GM23338 (cell line): ENCODE data around the gene MAP3K7CL. TPM values are rescaled to one million over a fixed set of nuclear protein-coding genes. Genes with fewer than 3 reads are reported as not detected.

Experiments
- ATAC-seq: fragments of 200-7000 bp; cut with Tn5 transposase; 3 replicates; pipeline ENCODE4 v1.9.1; 2020
- DNase-seq: peaks from one replicate; pipeline ENCODE4 v3.0.0-alpha.2; 2015; ENCODE audit warnings: low spot score
- H2AFZ ChIP-seq: fragments of 200-600 bp; sonication (generic); 2 replicates; pipeline ENCODE4 v1.8.0; 2016; ENCODE audit warnings: antibody characterized with exemption, mild to moderate bottlenecking, moderate library complexity
- H3F3A ChIP-seq: fragments of 200-600 bp; sonication (generic); replicated peaks from 2 replicates; pipeline ENCODE4 v1.8.0; 2017; ENCODE audit warnings: antibody characterized with exemption, mixed run types, low read depth
- H3K27ac ChIP-seq: fragments of 200-600 bp; sonication (generic); 2 replicates; pipeline ENCODE4 v1.6.1; 2016; ENCODE audit warnings: low read depth
- H3K27me3 ChIP-seq: fragments of 200-600 bp; sonication (generic); 2 replicates; pipeline ENCODE4 v1.8.0; 2016; ENCODE audit warnings: mild to moderate bottlenecking, mixed run types, moderate library complexity; ENCODE audit not compliant: insufficient read depth
- H3K36me3 ChIP-seq: fragments of 200-600 bp; sonication (generic); 2 replicates; pipeline ENCODE4 v1.8.0; 2016; ENCODE audit warnings: mild to moderate bottlenecking; ENCODE audit not compliant: insufficient read depth
- H3K4me1 ChIP-seq: fragments of 200-600 bp; sonication (generic); 2 replicates; pipeline ENCODE4 v1.8.0; 2016; ENCODE audit warnings: mild to moderate bottlenecking, moderate library complexity; ENCODE audit not compliant: insufficient read depth
- H3K4me2 ChIP-seq: fragments of 200-600 bp; sonication (generic); 2 replicates; pipeline ENCODE4 v1.7.1; 2017; ENCODE audit warnings: mixed run types
- H3K4me3 ChIP-seq: fragments of 200-600 bp; sonication (generic); 2 replicates; pipeline ENCODE4 v1.6.1; 2016; ENCODE audit warnings: mixed run types
- H3K79me2 ChIP-seq: fragments of 200-600 bp; sonication (generic); replicated peaks from 2 replicates; pipeline ENCODE4 v1.8.0; 2017; ENCODE audit warnings: mild to moderate bottlenecking; ENCODE audit not compliant: insufficient read depth
- H3K9me2 ChIP-seq: fragments of 200-600 bp; sonication (generic); 2 replicates; pipeline ENCODE4 v1.8.0; 2017; ENCODE audit not compliant: insufficient read depth
- H4K20me1 ChIP-seq: fragments of 200-600 bp; sonication (generic); replicated peaks from 2 replicates; pipeline ENCODE4 v1.8.0; 2017; ENCODE audit warnings: mild to moderate bottlenecking; ENCODE audit not compliant: insufficient read depth
- H3K27ac Mint-ChIP-seq: 2 replicates; pipeline ENCODE4 v1.8.0; 2020; ENCODE audit warnings: inconsistent platforms, mild to moderate bottlenecking, moderate library complexity, mixed read lengths
- H3K27me3 Mint-ChIP-seq: 3 replicates; pipeline ENCODE4 v1.8.0; 2022; ENCODE audit warnings: low read depth, mild to moderate bottlenecking, moderate library complexity, mixed read lengths, inconsistent platforms; ENCODE audit not compliant: insufficient read depth, poor library complexity
- H3K36me3 Mint-ChIP-seq: 3 replicates; pipeline ENCODE4 v1.8.0; 2021; ENCODE audit warnings: low read depth, mild to moderate bottlenecking, inconsistent platforms, moderate library complexity, mixed read lengths
- H3K4me1 Mint-ChIP-seq: 3 replicates; pipeline ENCODE4 v1.8.0; 2020; ENCODE audit warnings: mild to moderate bottlenecking, inconsistent platforms, mixed read lengths
- H3K4me3 Mint-ChIP-seq: 3 replicates; pipeline ENCODE4 v1.8.0; 2021; ENCODE audit warnings: moderate library complexity, mild to moderate bottlenecking, inconsistent platforms, mixed read lengths
- H3K9me3 Mint-ChIP-seq: 3 replicates; pipeline ENCODE4 v1.8.0; 2020; ENCODE audit warnings: moderate library complexity, mild to moderate bottlenecking, inconsistent platforms, mixed read lengths
- CREB1 ChIP-seq: fragments of 250-450 bp; sonication (Bioruptor Pico); IDR thresholded peaks from 2 replicates; pipeline ENCODE4 v1.5.0; 2020; ENCODE audit warnings: low read depth, mild to moderate bottlenecking, moderate library complexity
- ETS1 ChIP-seq: IDR thresholded peaks from 2 replicates; pipeline ENCODE4 v1.6.1; 2016; ENCODE audit warnings: antibody characterized with exemption
- EZH2 ChIP-seq: fragments of 200-600 bp; sonication (generic); IDR thresholded peaks from one replicate; pipeline ENCODE4 v1.8.0; 2017; ENCODE audit warnings: antibody characterized with exemption, mild to moderate bottlenecking, low read depth; ENCODE audit not compliant: unreplicated experiment
- EZH2phosphoT487 ChIP-seq: fragments of 200-600 bp; sonication (generic); IDR thresholded peaks from one replicate; pipeline ENCODE4 v1.8.1; 2018; ENCODE audit warnings: antibody characterized with exemption; ENCODE audit not compliant: unreplicated experiment
- JUNB ChIP-seq: IDR thresholded peaks from one replicate; pipeline ENCODE4 v1.6.1; 2016; ENCODE audit warnings: antibody characterized with exemption; ENCODE audit not compliant: unreplicated experiment
- NANOG ChIP-seq: IDR thresholded peaks from 2 replicates; pipeline ENCODE4 v1.6.1; 2016; ENCODE audit warnings: antibody characterized with exemption, borderline replicate concordance
- POLR2AphosphoS5 ChIP-seq: IDR thresholded peaks from 2 replicates; pipeline ENCODE4 v1.6.1; 2016; ENCODE audit warnings: antibody characterized with exemption, low read depth
- REST ChIP-seq: IDR thresholded peaks from one replicate; pipeline ENCODE4 v1.6.1; 2018; ENCODE audit warnings: antibody characterized with exemption; ENCODE audit not compliant: unreplicated experiment
- STAT1 ChIP-seq: IDR thresholded peaks from one replicate; pipeline ENCODE4 v1.6.1; 2016; ENCODE audit warnings: antibody characterized with exemption; ENCODE audit not compliant: unreplicated experiment
- ZNF114 ChIP-seq: fragments of 250-450 bp; sonication (Bioruptor Pico); IDR thresholded peaks from 2 replicates; pipeline ENCODE4 v1.5.0; 2020; ENCODE audit warnings: mild to moderate bottlenecking, moderate library complexity
- ZNF331 ChIP-seq: fragments of 250-450 bp; sonication (Bioruptor Pico); IDR thresholded peaks from 2 replicates; pipeline ENCODE4 v1.5.0; 2020; ENCODE audit warnings: low read depth, mild to moderate bottlenecking, moderate library complexity
- polyA plus RNA-seq: library from polyadenylated mRNA; unstranded; fragments of >200 nt; fragmentation: Nextera tagmentation; extraction: Ambion mirVana; gene quantifications from 2 replicates; pipeline ENCODE4 v1.2.1, GENCODE V29; 2016
- total RNA-seq: library from RNA; depleted of rRNA; stranded (reverse); fragments of >200 nt; shearing (Covaris generic); gene quantifications from 2 replicates; pipeline ENCODE4 v1.2.3, GENCODE V29; 2014
- TF ChIP-seq, protein P1 (sequence below), 2 experiments: fragments of 200-600 bp in 1 of 2; sonication (generic) in 1 of 2; conservative IDR thresholded peaks; 2 replicates each; pipeline versions ENCODE4 v1.5.1 to v1.6.1; 2016 to 2017; ENCODE audit warnings: antibody characterized with exemption in 2 of 2, low read depth in 2 of 2, mild to moderate bottlenecking in 2 of 2, moderate library complexity in 1 of 2
- TF ChIP-seq, protein P2 (sequence below): fragments of 250-450 bp; sonication (Bioruptor Pico); IDR thresholded peaks from 2 replicates; pipeline ENCODE4 v1.5.0; 2020; ENCODE audit warnings: mild to moderate bottlenecking, moderate library complexity

MAP3K7CL gene
- total and polyA plus RNA-seq, 2 experiments from 2014 or later, result 2.4 to 3.6 TPM

DNA sequence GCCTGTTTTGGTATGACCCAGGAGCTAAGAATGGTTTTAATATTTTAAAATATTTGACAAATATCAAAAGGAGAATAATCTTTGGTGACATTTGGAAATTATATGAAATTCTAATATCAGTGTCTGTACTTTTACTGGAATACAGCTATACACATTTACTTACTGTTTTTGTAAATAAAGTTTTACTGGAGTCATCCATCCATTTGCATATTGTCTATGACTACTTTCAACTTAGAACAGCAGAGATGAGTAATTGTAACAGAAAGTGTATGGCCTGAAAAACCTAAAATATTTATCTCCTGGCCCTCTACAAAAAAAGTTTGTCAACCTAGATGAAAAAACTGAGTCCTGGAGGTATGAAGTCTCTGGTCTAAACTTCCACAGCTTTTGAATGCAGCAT is 5.8 kb upstream of the MAP3K7CL start:
- no peaks in the 10 kb centered on the region for H3F3A ChIP-seq
- no peaks in the 10 kb centered on the region for H4K20me1 ChIP-seq
- Mint-ChIP-seq H3K4me3 (no peak overlapping the region), H3K27me3 (no peaks in the 10 kb centered on the region), H3K27ac (no peak overlapping the region), H3K4me1 (no peaks in the 10 kb centered on the region), H3K36me3 (no peaks in the 10 kb centered on the region), H3K9me3 (no peaks in the 10 kb centered on the region; the same call in 1 of the 3 replicates)
- no peaks in the 10 kb centered on the region for H3K4me1 ChIP-seq
- H2AFZ ChIP-seq, result no peak overlapping the region
- TF ChIP-seq EZH2phosphoT487 (no peak), ETS1 (no peak), JUNB (no peak), EZH2 (no peak), REST (no peak), ZNF114 (no peak), STAT1 (no peak), CREB1 (no peak), NANOG (no peak), ZNF331 (no peak), POLR2AphosphoS5 (no peak)
- TF ChIP-seq, protein P1, sequence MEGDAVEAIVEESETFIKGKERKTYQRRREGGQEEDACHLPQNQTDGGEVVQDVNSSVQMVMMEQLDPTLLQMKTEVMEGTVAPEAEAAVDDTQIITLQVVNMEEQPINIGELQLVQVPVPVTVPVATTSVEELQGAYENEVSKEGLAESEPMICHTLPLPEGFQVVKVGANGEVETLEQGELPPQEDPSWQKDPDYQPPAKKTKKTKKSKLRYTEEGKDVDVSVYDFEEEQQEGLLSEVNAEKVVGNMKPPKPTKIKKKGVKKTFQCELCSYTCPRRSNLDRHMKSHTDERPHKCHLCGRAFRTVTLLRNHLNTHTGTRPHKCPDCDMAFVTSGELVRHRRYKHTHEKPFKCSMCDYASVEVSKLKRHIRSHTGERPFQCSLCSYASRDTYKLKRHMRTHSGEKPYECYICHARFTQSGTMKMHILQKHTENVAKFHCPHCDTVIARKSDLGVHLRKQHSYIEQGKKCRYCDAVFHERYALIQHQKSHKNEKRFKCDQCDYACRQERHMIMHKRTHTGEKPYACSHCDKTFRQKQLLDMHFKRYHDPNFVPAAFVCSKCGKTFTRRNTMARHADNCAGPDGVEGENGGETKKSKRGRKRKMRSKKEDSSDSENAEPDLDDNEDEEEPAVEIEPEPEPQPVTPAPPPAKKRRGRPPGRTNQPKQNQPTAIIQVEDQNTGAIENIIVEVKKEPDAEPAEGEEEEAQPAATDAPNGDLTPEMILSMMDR (conservative IDR thresholded peaks at IDR 0.05; ENCODE audit: low read depth in 2 of 2), result no peak
- TF ChIP-seq, protein P2, sequence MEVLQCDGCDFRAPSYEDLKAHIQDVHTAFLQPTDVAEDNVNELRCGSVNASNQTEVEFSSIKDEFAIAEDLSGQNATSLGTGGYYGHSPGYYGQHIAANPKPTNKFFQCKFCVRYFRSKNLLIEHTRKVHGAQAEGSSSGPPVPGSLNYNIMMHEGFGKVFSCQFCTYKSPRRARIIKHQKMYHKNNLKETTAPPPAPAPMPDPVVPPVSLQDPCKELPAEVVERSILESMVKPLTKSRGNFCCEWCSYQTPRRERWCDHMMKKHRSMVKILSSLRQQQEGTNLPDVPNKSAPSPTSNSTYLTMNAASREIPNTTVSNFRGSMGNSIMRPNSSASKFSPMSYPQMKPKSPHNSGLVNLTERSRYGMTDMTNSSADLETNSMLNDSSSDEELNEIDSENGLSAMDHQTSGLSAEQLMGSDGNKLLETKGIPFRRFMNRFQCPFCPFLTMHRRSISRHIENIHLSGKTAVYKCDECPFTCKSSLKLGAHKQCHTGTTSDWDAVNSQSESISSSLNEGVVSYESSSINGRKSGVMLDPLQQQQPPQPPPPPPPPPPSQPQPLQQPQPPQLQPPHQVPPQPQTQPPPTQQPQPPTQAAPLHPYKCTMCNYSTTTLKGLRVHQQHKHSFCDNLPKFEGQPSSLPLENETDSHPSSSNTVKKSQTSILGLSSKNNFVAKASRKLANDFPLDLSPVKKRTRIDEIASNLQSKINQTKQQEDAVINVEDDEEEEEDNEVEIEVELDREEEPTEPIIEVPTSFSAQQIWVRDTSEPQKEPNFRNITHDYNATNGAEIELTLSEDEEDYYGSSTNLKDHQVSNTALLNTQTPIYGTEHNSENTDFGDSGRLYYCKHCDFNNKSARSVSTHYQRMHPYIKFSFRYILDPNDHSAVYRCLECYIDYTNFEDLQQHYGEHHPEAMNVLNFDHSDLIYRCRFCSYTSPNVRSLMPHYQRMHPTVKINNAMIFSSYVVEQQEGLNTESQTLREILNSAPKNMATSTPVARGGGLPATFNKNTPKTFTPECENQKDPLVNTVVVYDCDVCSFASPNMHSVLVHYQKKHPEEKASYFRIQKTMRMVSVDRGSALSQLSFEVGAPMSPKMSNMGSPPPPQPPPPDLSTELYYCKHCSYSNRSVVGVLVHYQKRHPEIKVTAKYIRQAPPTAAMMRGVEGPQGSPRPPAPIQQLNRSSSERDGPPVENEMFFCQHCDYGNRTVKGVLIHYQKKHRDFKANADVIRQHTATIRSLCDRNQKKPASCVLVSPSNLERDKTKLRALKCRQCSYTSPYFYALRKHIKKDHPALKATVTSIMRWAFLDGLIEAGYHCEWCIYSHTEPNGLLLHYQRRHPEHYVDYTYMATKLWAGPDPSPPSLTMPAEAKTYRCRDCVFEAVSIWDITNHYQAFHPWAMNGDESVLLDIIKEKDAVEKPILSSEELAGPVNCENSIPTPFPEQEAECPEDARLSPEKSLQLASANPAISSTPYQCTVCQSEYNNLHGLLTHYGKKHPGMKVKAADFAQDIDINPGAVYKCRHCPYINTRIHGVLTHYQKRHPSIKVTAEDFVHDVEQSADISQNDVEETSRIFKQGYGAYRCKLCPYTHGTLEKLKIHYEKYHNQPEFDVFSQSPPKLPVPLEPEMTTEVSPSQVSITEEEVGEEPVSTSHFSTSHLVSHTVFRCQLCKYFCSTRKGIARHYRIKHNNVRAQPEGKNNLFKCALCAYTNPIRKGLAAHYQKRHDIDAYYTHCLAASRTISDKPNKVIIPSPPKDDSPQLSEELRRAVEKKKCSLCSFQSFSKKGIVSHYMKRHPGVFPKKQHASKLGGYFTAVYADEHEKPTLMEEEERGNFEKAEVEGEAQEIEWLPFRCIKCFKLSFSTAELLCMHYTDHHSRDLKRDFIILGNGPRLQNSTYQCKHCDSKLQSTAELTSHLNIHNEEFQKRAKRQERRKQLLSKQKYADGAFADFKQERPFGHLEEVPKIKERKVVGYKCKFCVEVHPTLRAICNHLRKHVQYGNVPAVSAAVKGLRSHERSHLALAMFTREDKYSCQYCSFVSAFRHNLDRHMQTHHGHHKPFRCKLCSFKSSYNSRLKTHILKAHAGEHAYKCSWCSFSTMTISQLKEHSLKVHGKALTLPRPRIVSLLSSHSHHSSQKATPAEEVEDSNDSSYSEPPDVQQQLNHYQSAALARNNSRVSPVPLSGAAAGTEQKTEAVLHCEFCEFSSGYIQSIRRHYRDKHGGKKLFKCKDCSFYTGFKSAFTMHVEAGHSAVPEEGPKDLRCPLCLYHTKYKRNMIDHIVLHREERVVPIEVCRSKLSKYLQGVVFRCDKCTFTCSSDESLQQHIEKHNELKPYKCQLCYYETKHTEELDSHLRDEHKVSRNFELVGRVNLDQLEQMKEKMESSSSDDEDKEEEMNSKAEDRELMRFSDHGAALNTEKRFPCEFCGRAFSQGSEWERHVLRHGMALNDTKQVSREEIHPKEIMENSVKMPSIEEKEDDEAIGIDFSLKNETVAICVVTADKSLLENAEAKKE (CRISPR knock-in tag), result no peak
- no peaks in the 10 kb centered on the region for H3K36me3 ChIP-seq
- H3K79me2 ChIP-seq, result no peaks in the 10 kb centered on the region
- no peak overlapping the region for H3K27ac ChIP-seq
- DNase-seq (no peak), ATAC-seq (no peak)
- H3K9me2 ChIP-seq, result no peaks in the 10 kb centered on the region
- H3K4me2 ChIP-seq, result no peak overlapping the region
- no peaks in the 10 kb centered on the region for H3K27me3 ChIP-seq
- no peak overlapping the region for H3K4me3 ChIP-seq
